ENCODE results near the gene RPS6KA2. TPM values are rescaled to one million over a fixed set of nuclear protein-coding genes. Genes with fewer than 3 reads are reported as not detected.

RPS6KA2 gene
- polyA plus RNA-seq, 1 donor (not counting 4 experiments of a cell fraction or from before 2014, with no cell fraction given) = 8.2 TPM

- Histone ChIP-seq H3K9ac (ENCODE audit: control insufficient read depth, extremely low read depth, insufficient read depth, low read length) (no peak overlapping the region), H3K36me3 (ENCODE audit: control insufficient read depth in 2 of 2, extremely low read depth in 1 of 2, insufficient read depth in 2 of 2, low read length in 2 of 2) (no peaks in the 10 kb centered on the region), H3K4me2 (ENCODE audit: control insufficient read depth, extremely low read depth, insufficient read depth, low read depth, low read length) (no peak overlapping the region), H3K79me2 (ENCODE audit: control insufficient read depth, insufficient read depth, low read length) (no peaks in the 10 kb centered on the region), H3K4me3 (ENCODE audit: control insufficient read depth in 2 of 3, extremely low read depth in 1 of 3, insufficient read depth in 2 of 3, low read depth in 1 of 3, low read length in 3 of 3) (no peak overlapping the region), H3K9me1 (ENCODE audit: control insufficient read depth, extremely low read depth, insufficient read depth, low read length) (no peaks in the 10 kb centered on the region), H3K27me3 (ENCODE audit: control insufficient read depth, extremely low read depth, insufficient read depth, low read length) (no peaks in the 10 kb centered on the region), H3K9me3 (ENCODE audit: control insufficient read depth, low read depth, low read length) (no peaks in the 10 kb centered on the region), H2AFZ (ENCODE audit: control insufficient read depth, low read length) (no peak overlapping the region), H3K27ac (ENCODE audit: control insufficient read depth, insufficient read depth, low read length) (no peak overlapping the region), H3K4me1 (ENCODE audit: control insufficient read depth, extremely low read depth, insufficient read depth, low read length) (no peaks in the 10 kb centered on the region), H4K20me1 (ENCODE audit: control insufficient read depth, extremely low read depth, insufficient read depth, low read length) (no peaks in the 10 kb centered on the region)
- TF ChIP-seq CTCF (optimal IDR thresholded peaks at IDR 0.05 in 1 of 3, IDR thresholded peaks at IDR 0.05 in 1 of 3, conservative IDR thresholded peaks at IDR 0.05 in 1 of 3; ENCODE audit: extremely low read depth in 1 of 3, insufficient read depth in 2 of 3, low read length in 3 of 3) (no peak), EZH2 (IDR thresholded peaks at IDR 0.05; ENCODE audit: low read length) (no peak)
- dilution Hi-C loops (cut with MboI; ENCODE audit: extremely low pct_ligation_motif_present, low sequenced_read_pairs) = no loop called here
- DNase-seq (ENCODE audit: low read depth, low spot score) = no peak
- no peak for FAIRE-seq
Measured at GRCh38 chr6:166415306-166415705, 211.7 kb downstream of the RPS6KA2 start.

GRCh38 chr6:166413491-166413951 lies 213.5 kb downstream of the RPS6KA2 start:
- no peak overlapping the region for H3K4me2 ChIP-seq (ENCODE audit: control insufficient read depth, extremely low read depth, insufficient read depth, low read depth, low read length)
- H2AFZ ChIP-seq (ENCODE audit: control insufficient read depth, low read length) = no peak overlapping the region
- no peaks in the 10 kb centered on the region for H4K20me1 ChIP-seq (ENCODE audit: control insufficient read depth, extremely low read depth, insufficient read depth, low read length)
- no peak overlapping the region for H3K27ac ChIP-seq (ENCODE audit: control insufficient read depth, insufficient read depth, low read length)
- no peaks in the 10 kb centered on the region for H3K9me1 ChIP-seq (ENCODE audit: control insufficient read depth, extremely low read depth, insufficient read depth, low read length)
- H3K4me1 ChIP-seq (ENCODE audit: control insufficient read depth, extremely low read depth, insufficient read depth, low read length) = no peaks in the 10 kb centered on the region
- TF ChIP-seq CTCF (optimal IDR thresholded peaks at IDR 0.05 in 1 of 3, IDR thresholded peaks at IDR 0.05 in 1 of 3, conservative IDR thresholded peaks at IDR 0.05 in 1 of 3; ENCODE audit: extremely low read depth in 1 of 3, insufficient read depth in 2 of 3, low read length in 3 of 3) = no peak
- TF ChIP-seq EZH2 (IDR thresholded peaks at IDR 0.05; ENCODE audit: low read length) = no peak
- H3K4me3 ChIP-seq (ENCODE audit: control insufficient read depth in 2 of 3, extremely low read depth in 1 of 3, insufficient read depth in 2 of 3, low read depth in 1 of 3, low read length in 3 of 3) = no peak overlapping the region
- no peak for FAIRE-seq
- no peaks in the 10 kb centered on the region for H3K27me3 ChIP-seq (ENCODE audit: control insufficient read depth, extremely low read depth, insufficient read depth, low read length)
- no peak for DNase-seq (ENCODE audit: low read depth, low spot score)
- H3K79me2 ChIP-seq (ENCODE audit: control insufficient read depth, insufficient read depth, low read length) = no peaks in the 10 kb centered on the region
- no peaks in the 10 kb centered on the region for H3K36me3 ChIP-seq (ENCODE audit: control insufficient read depth in 2 of 2, extremely low read depth in 1 of 2, insufficient read depth in 2 of 2, low read length in 2 of 2)
- no peaks in the 10 kb centered on the region for H3K9me3 ChIP-seq (ENCODE audit: control insufficient read depth, low read depth, low read length)
- no peak overlapping the region for H3K9ac ChIP-seq (ENCODE audit: control insufficient read depth, extremely low read depth, insufficient read depth, low read length)
- dilution Hi-C loops (cut with MboI; ENCODE audit: extremely low pct_ligation_motif_present, low sequenced_read_pairs) = no loop called here
